Heart left ventricle (tissue), 16 donors: Measurements from ENCODE around the gene N4BP2L1. TPM values are rescaled to one million over a fixed set of nuclear protein-coding genes. Genes with fewer than 3 reads are reported as not detected.
"Not testable (repeated sequence)": the region's sequence is repeated elsewhere in the genome, so short reads cannot be mapped to it uniquely, and the experiment has no call there.

Experiments
- ATAC-seq, 4 donors: fragments of 200-7000 bp; cut with Tn5 transposase; one replicate each; pipeline ENCODE4 v1.9.1; 2020 to 2022; ENCODE audit warnings: moderate library complexity in 4 of 4, mild to moderate bottlenecking in 3 of 4, moderate number of reproducible peaks in 1 of 4
- DNase-seq, 5 donors: peaks; one replicate each; pipeline ENCODE4 v3.0.0-alpha.2; 2020
- H3K27ac ChIP-seq, 12 donors: fragments of 200-600 bp; sonication (generic) in 4 of 12; one replicate each; pipeline versions ENCODE4 v1.5.0 to v1.8.0; 2016 to 2022; ENCODE audit warnings: mild to moderate bottlenecking in 2 of 12
- H3K27me3 ChIP-seq, 9 donors: fragments of 200-600 bp; sonication (generic) in 2 of 9; one replicate each; pipeline versions ENCODE4 v1.5.1 to v1.8.0; 2016 to 2022; ENCODE audit warnings: mild to moderate bottlenecking in 3 of 9
- H3K36me3 ChIP-seq, 9 donors: fragments of 200-600 bp; sonication (generic) in 2 of 9; one replicate each; pipeline versions ENCODE4 v1.5.0 to v1.8.0; 2018 to 2022; ENCODE audit warnings: mild to moderate bottlenecking in 2 of 9
- H3K4me1 ChIP-seq, 12 donors: fragments of 200-600 bp; sonication (generic) in 4 of 12; one replicate each; pipeline versions ENCODE4 v1.5.0 to v1.8.0; 2016 to 2022; ENCODE audit warnings: mild to moderate bottlenecking in 3 of 12
- H3K4me3 ChIP-seq, 12 donors: fragments of 200-600 bp; sonication (generic) in 4 of 12; one replicate each; pipeline versions ENCODE4 v1.5.0 to v1.8.0; 2017 to 2022; ENCODE audit warnings: mild to moderate bottlenecking in 9 of 12, moderate library complexity in 4 of 12
- H3K9me3 ChIP-seq, 12 donors: fragments of 200-600 bp; sonication (generic) in 4 of 12; one replicate each; pipeline versions ENCODE4 v1.5.0 to v1.8.0; 2016 to 2022; ENCODE audit warnings: mild to moderate bottlenecking in 1 of 12
- POLR2A ChIP-seq, 2 donors: fragments of 450-650 bp; IDR thresholded peaks; one replicate each; pipeline ENCODE4 v1.6.1; 2017; ENCODE audit warnings: antibody characterized with exemption in 2 of 2, mild to moderate bottlenecking in 2 of 2, moderate library complexity in 2 of 2
- WGBS, 4 donors: extraction: QIAGEN DNeasy Blood & Tissue Kit in 2 of 4; methylation state at CpG; one replicate each; pipeline versions ENCODE4 v1.1.5 to v1.1.7; 2013 to 2018; 5-methylcytosine and 5-hydroxymethylcytosine counted together
- intact Hi-C, 10 donors: fragments of 100-400 bp; cut with DNase I; formaldehyde crosslinking; loops; one replicate each; pipeline versions ENCODE4 v1.11.1 to v1.14.2; 2022
- polyA plus RNA-seq, 2 donors: library from polyadenylated mRNA; stranded (reverse); fragments of 200-250 nt; gene quantifications; one replicate each; pipeline ENCODE4 v1.2.3, GENCODE V29; 2013
- total RNA-seq, 9 donors: library from RNA; depleted of rRNA in 2 of 9; stranded (reverse); fragments of >200 nt in 2 of 9; fragmentation: NEBNext Ultra II Directional in 3 of 9; extraction: Animal tissue kit (Norgen Biotek cat#: 25700) in 3 of 9; gene quantifications; one replicate each; pipeline versions ENCODE4 v1.1.0 to v1.2.4, GENCODE V29; 2016 to 2023
- TF ChIP-seq, protein P1 (sequence below), 12 donors: fragments of 200-600 bp; sonication (generic) in 4 of 12; IDR thresholded peaks; one replicate each; pipeline versions ENCODE4 v1.5.0 to v1.8.0; 2018 to 2022; ENCODE audit warnings: antibody characterized with exemption in 12 of 12, mild to moderate bottlenecking in 5 of 12
- donor health status: ischemic (EF 13 %, LVEDD 7.1; RV severe dilation, severe dysfunction).
- donor health status: healthy with polysubstance abuse.
- donor health status: DM: no; HTN: yes; CAD: no.
- donor health status: DM: no; HTN: no; CAD: no.
- donor health status: ischemic (EF 25% LVEDD 6.9; RV normal size, moderate dysfunction).
- donor health status: ischemic (EF 25% LVEDD 5.7; RV mildly dilated, moderate dysfunction).
- donor health status: healthy.
- donor health status: DM: yes; HTN: yes; CAD: no.
- donor health status: ischemic (EF 35%, LVEDD 5.7; RV mildly dilated, moderate dysfunction).
- donor health status: nonischemic (EF 11% LVEDD 7.7; RV severe dilation, severe dysfunction).
- donor health status: DM: yes; HTN: yes; CAD: no.
- donor health status: PGD.
- donor health status: ischemic (EF 29% LVEDD 5.4; RV normal size, mild dysfunction).
- donor health status: nonischemic (EF 23%, LVEDD 6.1; RV moderate dilation, normal function).

The N4BP2L1 gene
- total and polyA plus RNA-seq, 11 donors = 2.1 to 14.8 (median 4.5) TPM

DNA sequence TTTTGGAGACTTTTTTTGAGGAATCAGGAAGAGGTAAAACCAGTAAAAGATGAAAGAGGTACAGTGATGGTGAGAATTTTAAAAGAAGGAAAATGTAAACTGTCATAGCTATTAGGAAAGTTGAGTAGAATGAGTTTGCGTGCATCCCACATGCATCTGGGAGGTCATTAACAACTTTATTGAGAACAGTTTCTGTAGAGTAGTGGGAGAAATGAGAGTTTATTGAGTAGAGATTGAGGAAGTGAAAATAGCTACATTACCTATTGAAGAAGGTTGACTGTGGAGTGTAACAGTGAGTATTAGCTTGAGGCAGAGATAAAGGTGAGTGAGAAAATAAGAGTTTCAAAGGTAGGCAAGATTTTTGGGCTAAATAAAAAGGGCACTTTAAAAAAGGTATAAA lies 73.9 kb downstream of the N4BP2L1 start:
- Histone ChIP-seq H3K9me3 (no peaks in the 10 kb centered on the region), H3K27ac (no peak overlapping the region), H3K4me3 (no peak overlapping the region), H3K36me3 (no peaks in the 10 kb centered on the region), H3K27me3 (no peaks in the 10 kb centered on the region), H3K4me1 (no peaks in the 10 kb centered on the region)
- 94 to 100% (median 99%) methylated on average over 1 of the region's 1 CpG for WGBS, 4 donors
- DNase-seq (no peak), ATAC-seq (no peak)
- intact Hi-C loops = no loop called here
- TF ChIP-seq, protein P1, sequence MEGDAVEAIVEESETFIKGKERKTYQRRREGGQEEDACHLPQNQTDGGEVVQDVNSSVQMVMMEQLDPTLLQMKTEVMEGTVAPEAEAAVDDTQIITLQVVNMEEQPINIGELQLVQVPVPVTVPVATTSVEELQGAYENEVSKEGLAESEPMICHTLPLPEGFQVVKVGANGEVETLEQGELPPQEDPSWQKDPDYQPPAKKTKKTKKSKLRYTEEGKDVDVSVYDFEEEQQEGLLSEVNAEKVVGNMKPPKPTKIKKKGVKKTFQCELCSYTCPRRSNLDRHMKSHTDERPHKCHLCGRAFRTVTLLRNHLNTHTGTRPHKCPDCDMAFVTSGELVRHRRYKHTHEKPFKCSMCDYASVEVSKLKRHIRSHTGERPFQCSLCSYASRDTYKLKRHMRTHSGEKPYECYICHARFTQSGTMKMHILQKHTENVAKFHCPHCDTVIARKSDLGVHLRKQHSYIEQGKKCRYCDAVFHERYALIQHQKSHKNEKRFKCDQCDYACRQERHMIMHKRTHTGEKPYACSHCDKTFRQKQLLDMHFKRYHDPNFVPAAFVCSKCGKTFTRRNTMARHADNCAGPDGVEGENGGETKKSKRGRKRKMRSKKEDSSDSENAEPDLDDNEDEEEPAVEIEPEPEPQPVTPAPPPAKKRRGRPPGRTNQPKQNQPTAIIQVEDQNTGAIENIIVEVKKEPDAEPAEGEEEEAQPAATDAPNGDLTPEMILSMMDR (IDR thresholded peaks at IDR 0.05) = no peak
- no peak for TF ChIP-seq POLR2A (IDR thresholded peaks at IDR 0.05)

DNA sequence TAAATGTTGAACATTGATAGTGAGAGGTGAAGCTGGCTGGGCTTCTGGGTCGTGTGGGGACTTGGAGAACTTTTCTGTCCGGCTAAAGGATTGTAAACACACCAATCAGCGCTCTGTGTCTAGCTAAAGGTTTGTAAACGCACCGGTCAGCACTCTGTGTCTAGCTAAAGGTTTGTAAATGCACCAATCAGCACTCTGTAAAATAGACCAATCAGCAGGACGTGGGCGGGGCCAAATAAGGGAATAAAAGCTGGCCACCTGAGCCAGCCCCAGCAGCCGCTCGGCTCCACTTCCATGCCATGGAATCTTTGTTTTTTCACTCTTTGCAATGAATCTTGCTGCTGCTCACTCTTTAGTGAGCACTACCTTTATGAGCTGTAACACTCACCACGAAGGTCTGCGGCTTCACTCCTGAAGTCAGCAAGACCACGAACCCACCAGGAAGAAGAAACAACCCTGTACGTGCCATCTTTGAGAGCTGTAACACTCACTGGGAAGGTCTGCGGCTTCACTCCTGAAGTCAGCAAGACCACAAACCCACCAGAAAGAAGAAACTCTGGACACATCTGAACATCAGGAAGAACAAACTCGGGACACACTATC lies 77.0 kb downstream of the N4BP2L1 start:
- H3K27ac ChIP-seq, intact Hi-C loops, H3K4me3 ChIP-seq, H3K36me3 ChIP-seq, ATAC-seq, H3K9me3 ChIP-seq, H3K4me1 ChIP-seq, H3K27me3 ChIP-seq, DNase-seq: not testable (repeated sequence)
- 93 to 99% (median 96%) methylated on average over 15 of the region's 15 CpGs for WGBS, 4 donors

Other genes with a start within 250 kb of the N4BP2L1 start
- not detected for gene ZAR1L, start 112.8 kb downstream of the N4BP2L1 start, total RNA-seq
- not detected for gene ZAR1L, start 112.8 kb downstream of the N4BP2L1 start, polyA plus RNA-seq
- 1 to 10 TPM in 2 of 9 donors, under 1 TPM in 7; 0.13 to 5.2 (median 0.42) TPM for gene BRCA2, start 112.6 kb downstream of the N4BP2L1 start, total RNA-seq
- under 1 TPM; 0.04 to 0.12 TPM for gene BRCA2, start 112.6 kb downstream of the N4BP2L1 start, polyA plus RNA-seq
- gene N4BP2L2, start 110.7 kb upstream of the N4BP2L1 start, total RNA-seq = 100 to 1,000 TPM; 106 to 297 (median 142) TPM
- 10 to 100 TPM; 40.4 to 53.8 TPM for gene N4BP2L2, start 110.7 kb upstream of the N4BP2L1 start, polyA plus RNA-seq
- gene PDS5B, start 158.3 kb upstream of the N4BP2L1 start, total RNA-seq = 10 to 100 TPM; 12.0 to 28.8 (median 19.4) TPM
- gene PDS5B, start 158.3 kb upstream of the N4BP2L1 start, polyA plus RNA-seq = 10 to 100 TPM in 1 of 2 donors, 1 to 10 TPM in 1; 3.7 to 10.2 TPM